GM19025 (cell line): ENCODE results near the gene STON2.

Source experiments
- ATAC-seq: cut with Tn5 transposase; IDR thresholded peaks from one replicate; pipeline ENCODE4 v1.9.1; 2021; ENCODE audit warnings: mild to moderate bottlenecking, low read depth, moderate library complexity; ENCODE audit not compliant: unreplicated experiment

STON2 gene

DNA sequence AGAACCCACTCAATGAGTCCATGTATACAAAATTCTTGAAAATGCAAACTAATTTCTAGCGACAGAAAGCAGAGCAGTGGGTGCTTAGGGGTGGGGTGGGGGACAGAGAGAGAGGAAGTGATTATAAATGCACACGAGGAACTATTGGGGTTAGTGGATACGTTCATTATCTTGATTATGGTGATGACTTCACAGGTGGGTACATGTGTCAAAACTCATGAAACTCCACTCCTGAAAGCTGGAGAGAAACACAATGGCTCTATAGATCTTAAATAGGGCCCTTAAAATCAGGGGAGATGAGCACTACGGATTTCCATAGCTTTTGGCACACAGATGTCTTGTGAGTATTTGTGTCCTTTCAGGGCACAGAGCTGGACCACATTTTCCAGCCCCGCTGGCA lies 59.9 kb downstream of the STON2 start:
- no peak for ATAC-seq

DNA sequence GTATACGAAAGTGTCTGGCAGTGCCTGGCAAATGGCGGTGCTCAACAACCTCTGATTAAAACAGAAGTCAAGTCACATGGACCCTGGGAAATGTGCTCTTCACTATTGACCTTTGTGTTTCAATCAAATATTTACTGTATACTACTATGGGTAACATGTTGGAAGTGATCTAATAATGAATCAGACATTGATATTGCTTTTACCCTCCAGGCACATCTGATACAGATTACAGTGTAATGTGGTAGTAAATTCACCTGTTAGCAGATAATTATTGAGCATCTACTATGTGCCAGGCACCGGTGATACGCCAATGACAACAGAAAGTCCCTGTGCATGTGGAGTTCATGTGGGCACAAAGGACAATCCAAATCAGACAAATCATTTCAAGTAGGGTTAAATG lies 63.1 kb downstream of the STON2 start:
- ATAC-seq, result no peak

DNA sequence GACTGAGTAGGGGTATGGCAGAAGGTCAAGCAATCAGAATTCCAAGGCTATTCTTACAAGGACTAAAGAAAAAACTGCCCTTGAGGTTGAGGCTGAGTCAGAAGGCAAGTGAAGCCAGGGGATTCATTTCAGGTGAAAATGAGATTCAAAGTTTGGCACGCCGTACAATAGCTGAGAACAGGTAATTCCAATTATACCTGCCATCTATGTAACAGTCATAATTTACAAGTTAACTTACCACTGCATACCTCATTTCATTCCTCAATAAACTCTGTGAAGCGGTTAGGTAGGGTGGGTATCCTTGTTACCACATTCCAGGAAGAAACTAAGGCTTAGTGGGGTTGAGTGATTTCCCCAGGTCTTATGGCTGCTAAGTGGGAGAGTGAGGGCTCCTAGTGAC lies 64.1 kb downstream of the STON2 start:
- ATAC-seq, result no peak

DNA sequence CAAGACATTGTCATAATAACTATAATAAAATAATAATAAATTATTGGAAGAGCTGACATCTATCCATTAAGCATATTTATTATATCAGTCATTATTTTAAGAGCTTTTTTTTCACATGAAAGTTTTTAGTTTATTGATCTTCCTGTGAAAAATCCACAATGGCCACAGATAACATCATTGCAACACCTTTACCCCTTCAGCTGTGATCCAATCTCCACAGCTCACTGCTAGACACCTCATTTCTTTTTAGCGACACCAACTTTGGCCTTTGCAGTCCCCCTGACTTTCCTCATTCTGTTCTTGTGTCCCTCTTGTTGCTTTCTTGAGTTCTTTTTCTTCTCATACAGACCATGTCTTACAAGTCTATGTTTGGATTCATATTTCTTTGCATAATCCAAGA lies 67.4 kb downstream of the STON2 start:
- no peak for ATAC-seq

DNA sequence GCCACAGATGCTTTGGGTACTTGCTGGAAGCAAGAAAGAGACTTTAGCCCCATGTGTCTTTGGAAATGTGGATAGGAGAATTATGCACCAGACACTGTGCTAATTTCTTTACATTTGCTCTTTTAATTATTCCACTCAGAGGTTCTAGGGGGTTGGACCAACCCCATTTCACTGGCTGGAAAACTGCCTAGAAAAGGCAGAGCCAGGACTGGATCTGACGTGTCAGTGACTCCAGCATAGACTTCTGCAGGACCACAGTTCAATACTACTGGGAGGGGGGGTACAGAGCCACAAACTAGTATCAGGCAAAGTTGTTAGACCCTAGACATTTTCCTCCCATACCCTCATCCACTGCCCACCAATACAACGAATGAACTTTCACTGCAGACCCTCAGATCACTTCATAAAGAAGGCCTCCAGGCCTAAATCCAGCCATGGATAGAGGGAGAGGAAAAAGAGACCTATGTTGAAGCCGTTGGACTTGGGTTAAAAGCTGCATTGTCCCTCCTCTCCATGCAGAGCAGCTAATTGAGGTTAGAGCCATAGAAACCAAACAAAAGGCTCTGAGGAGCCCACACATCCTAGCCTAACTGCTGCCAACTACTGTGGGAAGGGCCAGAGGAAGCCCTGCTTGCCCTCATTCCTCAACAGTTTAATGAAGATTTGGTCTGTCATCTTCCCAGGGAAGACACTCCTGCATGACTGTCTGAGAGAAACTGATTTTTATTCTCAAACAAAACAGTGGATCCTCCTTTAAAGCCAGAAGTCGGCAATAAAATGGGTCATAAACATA lies 68.7 kb downstream of the STON2 start:
- ATAC-seq, result no peak

DNA sequence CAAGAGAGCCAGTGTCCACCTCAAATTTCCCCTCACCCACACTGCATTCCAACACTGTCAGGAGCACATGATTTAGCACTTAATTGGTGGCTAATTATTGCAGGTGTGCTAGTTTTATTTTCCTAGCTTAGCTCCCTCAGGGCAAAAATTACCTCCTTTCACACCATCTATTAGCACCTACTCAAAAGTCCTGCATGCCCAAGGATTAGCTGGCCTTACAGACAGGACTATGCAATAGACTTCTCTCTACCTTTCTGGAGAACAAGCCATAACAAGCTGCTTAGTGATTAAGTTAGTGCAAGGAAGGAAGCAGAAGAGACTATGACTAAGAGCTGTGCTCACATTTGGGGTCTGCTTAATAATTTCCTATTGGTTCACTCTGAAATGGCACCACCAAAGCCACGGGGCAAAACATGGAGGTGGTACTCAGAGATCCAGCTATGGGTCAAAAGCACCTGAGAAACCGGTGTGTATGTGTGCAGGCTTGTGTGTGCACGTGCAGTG lies 69.5 kb downstream of the STON2 start:
- no peak for ATAC-seq

DNA sequence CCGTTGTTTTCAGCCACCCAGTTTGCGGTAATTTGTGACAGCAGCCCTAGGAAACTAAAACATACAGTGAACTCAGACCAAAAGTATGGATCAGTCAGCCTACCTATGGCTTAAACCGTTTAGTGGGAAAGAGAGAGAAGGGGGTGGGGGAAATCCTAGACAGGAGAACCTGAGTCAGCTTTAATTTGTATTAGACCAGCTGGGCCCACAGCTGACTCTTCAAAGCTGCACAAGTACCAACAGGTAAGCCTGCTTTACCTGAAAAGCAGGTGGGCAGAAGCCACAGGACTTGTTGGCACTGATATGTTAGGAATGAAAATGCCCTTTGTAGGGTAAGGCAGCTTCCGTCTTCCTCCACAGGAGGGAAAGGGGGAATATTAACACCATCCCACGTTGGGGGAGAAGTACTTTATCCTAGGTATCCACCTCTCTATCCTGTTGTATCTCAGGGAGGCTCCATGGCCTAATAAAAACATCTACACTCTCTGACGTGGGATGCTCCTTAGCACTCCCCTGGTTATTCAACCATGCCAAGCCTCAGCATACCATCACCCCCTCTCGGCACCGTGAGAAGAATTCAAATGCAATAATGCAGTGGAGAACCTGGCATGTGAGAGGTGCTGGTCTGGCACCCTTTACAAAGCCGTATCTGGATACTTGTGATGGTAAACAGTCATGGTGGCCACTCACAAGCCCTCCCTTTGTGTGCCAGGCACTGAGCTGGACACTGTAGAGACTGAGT lies 70.3 kb downstream of the STON2 start:
- ATAC-seq, result no peak

DNA sequence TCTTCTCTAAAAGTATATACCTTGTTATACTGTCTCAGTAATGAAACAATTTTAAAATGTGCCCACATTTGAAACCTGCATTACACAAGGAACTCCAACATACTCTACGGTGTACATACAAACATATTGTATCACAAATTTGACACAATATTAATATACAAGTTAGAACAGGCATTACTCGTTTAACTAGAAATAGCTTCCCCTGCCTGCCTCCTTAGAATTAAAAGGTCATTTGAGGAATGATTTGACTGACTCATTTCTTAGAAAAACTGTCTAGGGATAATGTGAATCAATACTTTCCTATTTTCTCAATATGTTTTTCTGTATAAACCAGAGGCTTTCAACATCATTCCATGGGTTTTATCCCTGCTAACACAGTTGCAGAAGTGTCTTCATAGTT lies 73.7 kb downstream of the STON2 start:
- ATAC-seq, result no peak

DNA sequence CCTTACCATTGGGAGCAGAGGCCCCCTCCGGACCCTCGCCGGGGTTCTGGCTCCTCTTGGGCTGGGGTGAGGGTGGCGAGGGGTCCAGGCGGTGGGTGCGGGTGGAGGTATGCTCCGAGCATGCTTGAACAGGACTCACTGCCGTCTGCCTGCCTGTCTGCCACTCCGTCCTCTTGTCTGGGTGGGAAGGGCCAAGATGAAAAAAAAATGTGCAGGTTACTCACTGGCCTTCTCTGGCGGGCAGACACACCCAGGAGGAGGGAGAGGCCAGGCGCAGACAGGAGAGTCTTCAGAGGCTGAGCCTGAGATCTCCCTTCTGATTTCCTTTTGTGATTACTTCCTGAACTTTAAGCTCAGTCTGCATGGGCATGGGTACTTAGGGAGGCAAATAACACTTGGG lies 76.1 kb downstream of the STON2 start:
- no peak for ATAC-seq

DNA sequence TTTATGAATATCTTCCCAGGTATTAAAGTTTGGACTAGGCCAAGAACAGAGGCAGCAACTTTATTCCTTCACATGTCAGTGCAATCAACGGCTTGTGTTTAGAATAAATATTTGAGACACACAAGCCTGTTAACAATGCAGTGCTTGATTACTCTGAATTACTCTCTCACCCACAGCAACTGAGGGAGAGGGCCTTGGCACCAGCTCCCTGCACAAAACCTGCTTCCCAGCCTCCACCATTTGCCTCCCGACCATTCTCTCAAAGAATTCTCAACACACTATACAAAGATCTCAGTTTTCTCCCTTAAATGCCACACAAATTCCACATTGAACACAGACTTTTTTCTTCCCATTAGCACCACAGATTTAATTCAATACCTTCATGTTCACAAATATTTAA lies 77.0 kb downstream of the STON2 start:
- ATAC-seq, result no peak

DNA sequence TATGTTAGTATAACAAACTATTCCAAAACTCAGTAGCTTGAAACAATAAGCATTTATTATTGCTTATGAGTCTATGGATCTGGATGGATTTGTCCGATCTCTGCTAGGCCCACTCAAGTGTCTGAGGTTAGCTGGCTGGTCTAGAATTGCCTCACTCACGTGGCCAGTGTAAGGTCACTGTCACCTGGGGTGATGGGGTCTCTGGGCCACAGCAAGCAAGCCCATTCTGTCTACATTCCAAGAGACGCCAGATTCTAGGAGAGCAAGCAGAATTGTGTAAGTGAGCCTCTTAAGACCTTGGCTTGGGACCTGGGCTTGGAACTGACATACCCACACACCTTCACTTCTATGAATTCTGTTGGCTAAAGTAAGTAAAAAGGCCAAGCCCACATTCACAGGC lies 80.2 kb downstream of the STON2 start:
- no peak for ATAC-seq

DNA sequence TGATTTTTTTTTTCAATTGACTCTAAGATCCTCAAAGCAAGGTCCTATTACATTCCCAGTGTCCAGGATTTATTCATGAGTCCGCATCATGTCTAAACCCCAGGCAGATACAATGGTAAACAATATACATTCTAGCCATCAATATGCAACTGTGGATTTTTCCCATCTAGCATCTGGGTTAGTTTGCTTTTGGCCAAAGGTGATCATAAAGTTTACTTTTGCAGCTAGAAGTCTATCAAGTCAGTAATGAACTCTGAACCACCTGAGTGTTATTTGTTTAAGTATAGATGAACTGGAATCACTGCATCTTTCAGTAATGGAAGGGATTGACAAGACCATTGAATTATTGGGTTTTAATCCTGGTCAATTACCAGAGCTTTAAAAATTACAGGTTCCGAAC lies 80.8 kb downstream of the STON2 start:
- ATAC-seq, result no peak

DNA sequence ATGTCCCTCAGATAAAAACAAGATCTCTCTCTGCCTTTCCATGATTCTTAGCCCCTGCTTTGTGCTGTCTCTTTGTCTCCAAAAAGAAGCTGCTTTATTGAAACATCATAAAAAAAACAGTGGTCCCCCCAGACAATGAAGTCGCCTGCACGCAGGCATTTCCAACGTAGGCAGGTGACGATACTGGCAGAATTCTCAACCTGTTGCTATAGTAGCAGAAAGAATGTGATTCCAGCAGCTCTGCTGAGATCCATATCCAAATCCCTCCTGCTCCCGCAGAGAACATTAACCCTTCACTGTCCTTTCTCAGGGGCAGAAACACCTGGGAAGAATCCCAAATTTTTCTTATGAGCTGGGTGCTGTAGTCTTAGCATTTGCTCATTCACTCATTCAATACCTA lies 84.8 kb downstream of the STON2 start:
- ATAC-seq, result no peak

DNA sequence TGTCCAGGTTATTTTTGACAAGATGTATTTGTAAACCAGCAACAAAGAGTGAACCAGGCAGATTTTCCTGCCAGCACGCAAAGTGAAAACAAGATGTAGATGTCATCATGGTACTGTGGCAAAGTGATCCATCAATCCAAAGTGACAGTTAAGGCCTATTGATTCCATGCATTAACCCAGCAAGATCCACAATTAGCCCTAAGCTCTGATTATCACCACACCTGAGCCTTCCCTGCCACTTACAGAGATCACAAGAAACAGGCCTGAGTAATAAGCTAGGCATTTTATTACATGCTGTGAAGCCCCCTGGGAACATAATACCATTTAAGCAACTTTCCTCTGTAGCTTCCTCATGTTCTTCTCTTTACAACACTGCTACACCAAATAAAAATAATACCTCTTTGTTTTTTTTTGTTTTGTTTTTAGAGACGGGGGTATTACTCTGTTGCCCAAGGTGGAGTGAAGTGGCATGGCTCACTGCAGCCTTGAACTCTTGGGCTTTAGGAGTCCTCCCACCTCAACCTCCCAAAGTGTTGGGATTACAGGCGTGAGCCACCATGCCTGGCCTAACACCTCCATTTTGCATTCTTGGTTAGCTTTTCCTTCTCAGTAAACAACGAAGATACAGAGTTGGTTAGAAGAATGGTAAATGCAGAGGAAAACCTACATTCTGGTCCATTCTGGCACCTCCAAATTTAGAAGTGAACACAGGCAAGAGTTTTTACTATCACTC lies 85.5 kb downstream of the STON2 start:
- ATAC-seq, result no peak

DNA sequence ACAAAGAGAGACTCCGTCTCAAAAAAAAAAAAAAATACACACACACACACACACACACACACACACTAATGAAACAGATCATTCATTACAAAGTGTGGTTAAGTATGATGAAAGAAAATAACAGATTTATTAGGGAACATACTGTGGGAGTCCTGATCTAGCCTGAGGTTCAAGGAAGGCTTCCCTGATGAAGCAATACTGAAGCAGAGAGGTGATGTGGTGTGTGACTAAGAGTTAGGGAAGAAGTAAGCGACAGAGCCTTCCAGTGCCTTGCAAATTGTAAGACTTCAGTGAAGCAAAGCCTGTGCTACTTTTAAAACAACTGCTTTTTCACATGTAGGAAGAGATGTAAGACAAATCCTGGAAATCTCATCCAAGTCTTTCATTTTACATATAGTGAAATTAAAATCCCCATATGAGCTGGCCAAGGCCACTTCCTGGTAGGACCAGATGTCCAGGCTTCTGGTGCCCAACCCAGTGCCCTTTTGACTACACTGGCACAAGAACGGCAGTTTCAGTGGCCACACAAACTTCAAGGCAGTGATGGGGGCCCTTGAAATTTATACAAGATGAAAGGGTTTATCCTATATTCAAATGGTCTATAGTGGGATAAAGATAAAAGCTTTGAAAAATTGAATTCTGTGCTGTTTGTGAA lies 86.2 kb downstream of the STON2 start:
- ATAC-seq, result no peak

DNA sequence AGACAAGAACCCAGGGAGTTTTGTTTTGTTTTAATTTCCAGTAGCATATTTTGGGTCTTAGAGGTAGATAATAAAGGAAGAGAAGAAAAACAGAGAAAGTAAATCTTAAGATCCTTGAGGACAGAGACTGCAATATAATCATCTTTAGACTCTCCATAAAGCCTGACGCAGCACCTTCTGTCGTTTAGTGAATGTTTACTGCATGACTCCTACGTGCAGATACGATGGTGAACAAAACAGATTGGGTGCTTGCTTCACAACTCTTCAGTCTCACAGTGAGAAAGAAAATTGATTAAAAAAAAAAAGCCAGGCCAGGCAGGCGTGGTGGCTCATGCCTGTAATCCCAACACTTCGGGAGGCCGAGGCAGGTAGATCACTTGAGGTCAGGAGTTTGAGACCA lies 86.9 kb downstream of the STON2 start:
- no peak for ATAC-seq

DNA sequence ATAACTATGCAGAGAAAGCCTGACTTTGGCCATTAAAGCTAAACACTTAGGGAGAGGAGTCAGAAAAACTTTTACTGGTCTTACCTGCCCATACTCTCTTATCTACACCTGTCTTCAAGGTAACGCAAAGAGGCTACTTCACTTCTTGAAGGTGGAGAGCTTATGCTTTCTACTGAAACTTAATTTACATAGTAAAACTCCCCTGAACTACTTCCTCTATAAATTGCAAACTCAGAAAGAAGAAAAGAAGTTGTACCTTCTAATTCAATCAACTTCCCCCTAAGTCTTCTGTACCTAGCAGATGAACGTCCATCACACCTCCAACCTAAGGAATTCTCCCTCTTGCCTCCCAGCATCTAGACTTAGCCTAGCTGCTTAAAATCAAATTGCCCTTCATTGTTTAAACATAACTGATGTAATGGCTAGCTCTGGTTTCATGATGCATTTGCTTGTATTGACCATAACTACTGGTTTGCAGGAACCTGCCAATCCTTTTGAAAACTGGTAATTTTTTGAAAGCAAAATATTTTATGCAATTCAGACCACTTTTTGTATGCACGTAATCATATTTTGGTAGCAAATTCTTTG lies 87.7 kb downstream of the STON2 start:
- no peak for ATAC-seq

DNA sequence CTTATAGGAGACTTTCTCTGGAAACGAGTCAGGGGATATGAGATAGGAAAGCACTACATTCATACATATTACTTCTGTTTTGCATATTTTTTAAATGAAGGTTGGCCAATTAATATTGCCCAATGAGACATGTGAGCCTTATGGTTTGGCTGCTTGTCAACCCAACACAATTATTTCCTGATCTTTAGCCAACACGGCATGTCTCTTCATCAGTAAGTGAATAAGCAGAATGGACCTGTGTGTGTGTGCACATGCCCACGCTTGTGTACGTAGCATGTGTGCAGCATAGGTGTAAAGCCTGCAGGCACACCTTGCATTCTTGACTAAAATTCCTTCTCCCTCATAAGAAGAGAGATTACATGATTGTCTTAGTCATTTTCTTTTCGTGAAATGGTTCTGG lies 88.3 kb downstream of the STON2 start:
- no peak for ATAC-seq

DNA sequence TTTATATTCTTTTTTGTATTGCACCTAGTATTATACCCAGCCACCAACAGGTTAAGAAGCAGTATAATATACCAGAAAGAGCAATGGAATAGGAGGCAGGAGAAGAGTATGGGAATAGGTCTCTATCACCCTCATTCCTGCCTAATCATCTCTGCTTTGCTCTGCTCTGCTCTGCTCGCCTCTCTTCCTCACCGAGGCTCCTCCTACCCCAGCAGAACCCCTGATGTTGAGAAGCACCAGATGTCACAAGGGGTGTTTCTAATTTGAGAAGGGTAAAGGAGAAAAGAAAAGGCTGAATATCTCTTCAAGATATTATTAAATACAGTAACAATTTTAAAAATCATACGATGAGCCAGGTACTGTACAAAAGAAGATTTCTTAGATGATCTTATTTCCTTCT lies 89.0 kb downstream of the STON2 start:
- ATAC-seq, result no peak

DNA sequence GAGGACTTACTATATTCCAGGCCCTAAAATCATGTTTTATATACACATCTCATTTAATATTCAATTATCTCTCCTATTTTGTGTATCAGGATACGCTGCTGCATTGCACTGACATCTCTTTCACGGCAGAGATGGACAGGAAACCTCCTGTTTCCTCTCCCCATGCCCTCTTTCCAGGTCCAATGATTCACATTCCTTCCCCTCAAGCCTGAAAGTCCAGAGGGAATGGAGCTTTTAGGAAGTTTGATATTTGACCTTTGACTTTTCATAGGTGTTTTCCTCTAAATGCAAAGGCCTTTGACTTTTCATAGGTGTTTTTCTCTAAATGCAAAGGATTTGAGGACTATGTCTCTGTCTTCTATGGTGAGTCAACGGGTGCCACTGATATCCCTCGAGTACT lies 89.5 kb downstream of the STON2 start:
- ATAC-seq, result no peak
